Cardiac muscle cell (in vitro differentiated cells and primary cell): ENCODE results near the gene PTGFR. TPM values are rescaled to one million over a fixed set of nuclear protein-coding genes. Genes with fewer than 3 reads are reported as not detected.

Experiments
- DNase-seq, 2 donors: peaks; one replicate each; pipeline versions ENCODE4 v3.0.0 to v3.0.0-alpha.2; 2010 to 2017; ENCODE audit warnings: low read depth in 1 of 2, low spot score in 1 of 2
- H3K27ac ChIP-seq: fragments of 200-600 bp; sonication (generic); 2 replicates; pipeline ENCODE4 v1.5.1; 2016
- H3K27me3 ChIP-seq: fragments of 200-600 bp; sonication (generic); 2 replicates; pipeline ENCODE4 v1.6.0; 2016; ENCODE audit warnings: control low read depth
- H3K36me3 ChIP-seq: fragments of 200-600 bp; sonication (generic); 2 replicates; pipeline ENCODE4 v1.5.1; 2016; ENCODE audit warnings: control low read depth
- H3K4me1 ChIP-seq: fragments of 200-600 bp; sonication (generic); 2 replicates; pipeline ENCODE4 v1.8.1; 2017; ENCODE audit warnings: low read depth, mild to moderate bottlenecking, mixed run types
- H3K4me3 ChIP-seq: fragments of 200-600 bp; sonication (generic); 2 replicates; pipeline ENCODE4 v1.5.1; 2016; ENCODE audit warnings: mild to moderate bottlenecking
- H3K9me3 ChIP-seq: fragments of 200-600 bp; sonication (generic); 2 replicates; pipeline ENCODE4 v1.5.1; 2017; ENCODE audit warnings: low read depth, mild to moderate bottlenecking, control low read depth
- polyA plus RNA-seq: library from polyadenylated mRNA; unstranded; fragments of >200 nt; fragmentation: Nextera tagmentation; extraction: Ambion mirVana; gene quantifications from 2 replicates; pipeline ENCODE4 v1.2.1, GENCODE V29; 2016
- total RNA-seq: library from RNA; depleted of rRNA; stranded (reverse); fragments of >200 nt; gene quantifications from 2 replicates; pipeline ENCODE4 v1.2.3, GENCODE V29; 2016
- TF ChIP-seq, protein P1 (sequence below): IDR thresholded peaks from 2 replicates; pipeline ENCODE4 v1.5.1; 2012; ENCODE audit warnings: low read depth, mild to moderate bottlenecking, low read length

PTGFR gene
- total and polyA plus RNA-seq, 2 experiments from 2014 or later: not detected

DNA sequence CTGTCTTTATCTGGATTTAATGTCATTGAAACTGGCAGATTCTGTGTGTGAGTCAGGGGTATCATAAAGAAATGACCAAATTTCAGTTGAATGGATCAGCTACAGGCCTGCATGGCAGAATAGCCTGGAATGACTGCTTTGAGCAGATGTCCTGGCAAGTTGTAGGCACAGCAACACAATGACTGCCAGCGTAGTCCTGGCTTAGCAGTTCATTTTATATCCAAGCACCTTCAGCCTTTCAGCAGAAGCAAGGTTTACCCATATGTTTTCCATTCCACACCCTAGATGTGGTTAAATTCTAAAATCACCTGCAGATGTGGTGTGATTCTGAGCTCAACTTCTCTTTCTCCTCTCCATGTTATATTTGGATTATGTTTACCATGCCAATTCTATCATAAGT is 22.3 kb upstream of the PTGFR start:
- no peak for DNase-seq
- Histone ChIP-seq H3K36me3 (no peaks in the 10 kb centered on the region), H3K27me3 (no peaks in the 10 kb centered on the region), H3K27ac (no peak overlapping the region), H3K4me3 (no peak overlapping the region), H3K9me3 (no peaks in the 10 kb centered on the region), H3K4me1 (no peaks in the 10 kb centered on the region)
- TF ChIP-seq, protein P1, sequence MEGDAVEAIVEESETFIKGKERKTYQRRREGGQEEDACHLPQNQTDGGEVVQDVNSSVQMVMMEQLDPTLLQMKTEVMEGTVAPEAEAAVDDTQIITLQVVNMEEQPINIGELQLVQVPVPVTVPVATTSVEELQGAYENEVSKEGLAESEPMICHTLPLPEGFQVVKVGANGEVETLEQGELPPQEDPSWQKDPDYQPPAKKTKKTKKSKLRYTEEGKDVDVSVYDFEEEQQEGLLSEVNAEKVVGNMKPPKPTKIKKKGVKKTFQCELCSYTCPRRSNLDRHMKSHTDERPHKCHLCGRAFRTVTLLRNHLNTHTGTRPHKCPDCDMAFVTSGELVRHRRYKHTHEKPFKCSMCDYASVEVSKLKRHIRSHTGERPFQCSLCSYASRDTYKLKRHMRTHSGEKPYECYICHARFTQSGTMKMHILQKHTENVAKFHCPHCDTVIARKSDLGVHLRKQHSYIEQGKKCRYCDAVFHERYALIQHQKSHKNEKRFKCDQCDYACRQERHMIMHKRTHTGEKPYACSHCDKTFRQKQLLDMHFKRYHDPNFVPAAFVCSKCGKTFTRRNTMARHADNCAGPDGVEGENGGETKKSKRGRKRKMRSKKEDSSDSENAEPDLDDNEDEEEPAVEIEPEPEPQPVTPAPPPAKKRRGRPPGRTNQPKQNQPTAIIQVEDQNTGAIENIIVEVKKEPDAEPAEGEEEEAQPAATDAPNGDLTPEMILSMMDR: no peak

DNA sequence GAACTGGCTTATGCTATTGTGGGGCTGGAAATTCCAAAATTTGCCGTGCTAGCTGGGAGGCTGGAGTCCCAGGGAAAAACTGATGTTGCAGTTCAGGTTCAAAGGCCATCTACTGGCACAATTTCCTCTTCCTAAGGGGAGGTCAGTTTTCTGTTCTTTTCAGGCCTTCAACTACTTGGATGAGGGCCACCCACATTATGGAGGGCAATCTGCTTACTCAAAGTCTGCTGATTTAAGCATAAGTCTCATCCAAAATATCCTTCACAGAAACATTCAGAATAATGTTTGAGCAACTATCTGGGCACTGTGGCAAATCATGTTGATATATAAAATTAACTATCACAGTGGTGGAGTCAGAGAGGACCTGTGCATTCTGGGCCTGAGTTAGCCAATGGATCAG is 21.2 kb upstream of the PTGFR start:
- H3K36me3 ChIP-seq: no peaks in the 10 kb centered on the region
- DNase-seq: no peak
- TF ChIP-seq, protein P1: no peak

DNA sequence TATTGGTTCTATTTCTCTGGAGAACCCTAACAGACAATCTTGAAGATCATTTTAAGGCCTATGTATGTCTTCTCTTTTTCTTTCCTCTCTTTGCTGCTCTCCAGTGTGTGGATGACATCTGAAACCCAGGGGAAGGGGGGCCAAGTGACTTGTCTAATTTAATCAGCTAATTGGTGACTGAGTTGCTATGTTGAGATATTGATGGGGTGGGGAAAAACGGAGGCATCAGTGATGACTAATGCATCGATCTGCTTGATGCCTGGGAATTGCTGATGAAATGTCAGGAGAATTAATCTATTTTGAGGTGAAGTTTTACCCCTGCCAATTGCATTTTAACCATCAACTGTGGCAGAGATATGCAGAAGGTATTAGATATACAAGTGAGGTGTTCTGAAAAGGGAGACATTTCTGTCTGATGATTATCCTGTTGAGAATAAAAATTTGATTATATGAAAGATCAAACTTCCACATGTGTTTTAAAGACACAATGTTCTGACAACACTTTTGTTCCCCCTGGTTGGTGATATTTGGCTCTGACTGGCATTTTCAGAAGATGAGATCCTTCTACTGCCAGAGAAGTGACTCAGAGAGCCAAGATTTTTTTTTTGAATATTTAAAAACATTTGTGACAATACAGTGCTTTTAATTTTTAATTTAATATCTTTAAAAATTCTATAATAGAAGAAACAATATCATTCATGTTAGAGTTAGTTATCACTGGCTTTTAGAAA is 18.7 kb upstream of the PTGFR start:
- DNase-seq: no peak
- H3K36me3 ChIP-seq: no peaks in the 10 kb centered on the region
- H3K4me3 ChIP-seq: no peak overlapping the region
- no peaks in the 10 kb centered on the region for H3K9me3 ChIP-seq
- H3K27ac ChIP-seq: no peak overlapping the region
- H3K4me1 ChIP-seq: peaks cover 4% of the 10 kb centered on the region
- H3K27me3 ChIP-seq: no peaks in the 10 kb centered on the region
- TF ChIP-seq, protein P1: no peak

More for the DNA sequence above, 21.2 kb upstream of the PTGFR start:
- Histone ChIP-seq H3K27me3 (no peaks in the 10 kb centered on the region), H3K4me1 (no peaks in the 10 kb centered on the region), H3K27ac (no peak overlapping the region), H3K9me3 (no peaks in the 10 kb centered on the region), H3K4me3 (no peak overlapping the region)

DNA sequence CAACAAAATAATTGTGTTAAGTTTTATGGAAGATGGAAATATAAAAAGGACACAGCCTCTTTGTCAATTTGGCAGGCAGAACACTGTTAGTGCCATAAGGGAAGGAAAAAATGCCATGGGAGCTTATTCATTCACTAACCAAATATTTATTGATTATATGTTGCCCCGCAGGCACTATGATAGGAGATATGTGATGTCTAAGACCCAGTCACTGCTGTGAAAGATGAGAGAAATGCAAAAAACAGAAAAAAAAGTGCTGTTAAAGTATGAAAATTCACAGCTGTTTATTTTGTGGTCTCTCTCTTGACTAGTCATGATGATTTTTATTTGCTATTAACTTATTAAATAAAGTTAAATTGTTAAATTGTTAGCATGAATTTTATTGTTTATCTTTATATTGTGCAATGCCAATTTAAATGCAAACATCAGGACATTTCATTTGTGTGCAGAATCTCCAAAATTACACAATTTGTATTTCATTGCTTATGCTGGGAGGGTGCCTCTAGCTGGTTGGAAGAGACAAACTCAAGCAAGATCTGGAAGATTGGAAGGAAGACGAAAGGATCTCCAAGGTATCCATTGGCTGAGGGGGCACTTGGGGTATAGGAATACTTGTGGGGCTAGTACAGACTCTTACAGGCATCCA is 17.8 kb upstream of the PTGFR start:
- peaks cover 4% of the 10 kb centered on the region for H3K4me1 ChIP-seq
- H3K27ac ChIP-seq: no peak overlapping the region
- H3K9me3 ChIP-seq: no peaks in the 10 kb centered on the region
- H3K27me3 ChIP-seq: no peaks in the 10 kb centered on the region
- TF ChIP-seq, protein P1: no peak
- H3K36me3 ChIP-seq: no peaks in the 10 kb centered on the region
- no peak for DNase-seq
- H3K4me3 ChIP-seq: no peak overlapping the region

DNA sequence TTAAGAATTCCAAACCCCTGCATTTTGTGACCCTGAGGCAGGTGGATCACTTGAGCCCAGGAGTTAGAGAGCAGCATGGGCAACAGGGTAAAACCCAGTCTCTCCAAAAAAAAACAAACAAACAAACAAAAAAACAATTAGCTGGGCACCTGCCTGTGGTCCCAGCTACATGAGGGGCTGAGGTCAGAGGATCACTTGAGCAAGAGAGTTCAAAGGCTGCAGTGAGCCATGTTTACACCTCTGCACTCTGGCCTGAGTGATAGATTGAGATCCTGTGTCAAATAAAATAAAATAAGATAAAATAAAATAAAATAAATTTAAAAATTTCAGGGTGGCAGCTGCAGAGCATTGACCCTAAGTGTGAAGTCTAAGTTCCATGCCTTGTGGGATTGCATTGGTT is 16.7 kb upstream of the PTGFR start:
- Histone ChIP-seq H3K4me3 (no peak overlapping the region), H3K27ac (no peak overlapping the region), H3K4me1 (peaks cover 4% of the 10 kb centered on the region), H3K9me3 (no peaks in the 10 kb centered on the region), H3K27me3 (no peaks in the 10 kb centered on the region), H3K36me3 (no peaks in the 10 kb centered on the region)
- TF ChIP-seq, protein P1: no peak
- no peak for DNase-seq
